ENCODE data around the gene OPN1MW3.

OPN1MW3 gene

GRCh38 chrX:154312116-154312515 lies 54.7 kb downstream of the OPN1MW3 start:
- no peaks in the 10 kb centered on the region for H3K9me3 ChIP-seq (ENCODE audit: control insufficient read depth in 2 of 2, low read length in 2 of 2)
- peaks cover 0 to 4% of the 10 kb centered on the region in 2 donors for H3K27me3 ChIP-seq (ENCODE audit: control insufficient read depth in 1 of 2, insufficient read depth in 2 of 2, low read length in 2 of 2)
- no peak overlapping the region for H3K27ac ChIP-seq (ENCODE audit: low read length)
- H3K36me3 ChIP-seq (ENCODE audit: control insufficient read depth in 2 of 2, insufficient read depth in 2 of 2, low read length in 2 of 2) = no peaks in the 10 kb centered on the region
- H3K4me3 ChIP-seq (ENCODE audit: low read length in 2 of 2) = no peak overlapping the region
- no peaks in the 10 kb centered on the region for H3K4me1 ChIP-seq (ENCODE audit: control insufficient read depth, insufficient read depth, low read length)
- H3K9ac ChIP-seq (ENCODE audit: low read length in 2 of 2) = no peak overlapping the region

- Histone ChIP-seq H3K9ac (ENCODE audit: low read length in 2 of 2) (no peak overlapping the region), H3K4me3 (ENCODE audit: low read length in 2 of 2) (no peak overlapping the region), H3K4me1 (ENCODE audit: control insufficient read depth, insufficient read depth, low read length) (no peaks in the 10 kb centered on the region)
Observed at GRCh38 chrX:154313147-154313546, 55.8 kb downstream of the OPN1MW3 start.

GRCh38 chrX:154315416-154315815 lies 58.0 kb downstream of the OPN1MW3 start:
- no peak overlapping the region for H3K9ac ChIP-seq (ENCODE audit: low read length in 2 of 2)
- H3K4me3 ChIP-seq (ENCODE audit: low read length in 2 of 2) = no peak overlapping the region
- no peaks in the 10 kb centered on the region for H3K4me1 ChIP-seq (ENCODE audit: control insufficient read depth, insufficient read depth, low read length)

More at GRCh38 chrX:154313147-154313546, 55.8 kb downstream of the OPN1MW3 start:
- H3K27me3 ChIP-seq (ENCODE audit: control insufficient read depth in 1 of 2, insufficient read depth in 2 of 2, low read length in 2 of 2) = peaks cover 0 to 7% of the 10 kb centered on the region in 2 donors
- H3K36me3 ChIP-seq (ENCODE audit: control insufficient read depth in 2 of 2, insufficient read depth in 2 of 2, low read length in 2 of 2) = no peaks in the 10 kb centered on the region
- H3K27ac ChIP-seq (ENCODE audit: low read length) = no peak overlapping the region
- H3K9me3 ChIP-seq (ENCODE audit: control insufficient read depth in 2 of 2, low read length in 2 of 2) = no peaks in the 10 kb centered on the region

GRCh38 chrX:154317391-154317995 lies 60.1 kb downstream of the OPN1MW3 start:
- H3K4me3 ChIP-seq (ENCODE audit: low read length in 2 of 2) = no peak overlapping the region
- H3K27ac ChIP-seq (ENCODE audit: low read length) = no peak overlapping the region
- no peaks in the 10 kb centered on the region for H3K9me3 ChIP-seq (ENCODE audit: control insufficient read depth in 2 of 2, low read length in 2 of 2)
- no peak overlapping the region for H3K9ac ChIP-seq (ENCODE audit: low read length in 2 of 2)
- no peaks in the 10 kb centered on the region for H3K4me1 ChIP-seq (ENCODE audit: control insufficient read depth, insufficient read depth, low read length)
- H3K36me3 ChIP-seq (ENCODE audit: control insufficient read depth in 2 of 2, insufficient read depth in 2 of 2, low read length in 2 of 2) = no peaks in the 10 kb centered on the region
- H3K27me3 ChIP-seq (ENCODE audit: control insufficient read depth in 1 of 2, insufficient read depth in 2 of 2, low read length in 2 of 2) = peaks cover 0 to 12% of the 10 kb centered on the region in 2 donors

More at GRCh38 chrX:154315416-154315815, 58.0 kb downstream of the OPN1MW3 start:
- Histone ChIP-seq H3K27ac (ENCODE audit: low read length) (no peak overlapping the region), H3K9me3 (ENCODE audit: control insufficient read depth in 2 of 2, low read length in 2 of 2) (no peaks in the 10 kb centered on the region), H3K27me3 (ENCODE audit: control insufficient read depth in 1 of 2, insufficient read depth in 2 of 2, low read length in 2 of 2) (peaks cover 0 to 5% of the 10 kb centered on the region in 2 donors), H3K36me3 (ENCODE audit: control insufficient read depth in 2 of 2, insufficient read depth in 2 of 2, low read length in 2 of 2) (no peaks in the 10 kb centered on the region)

- H3K27ac ChIP-seq (ENCODE audit: low read length) = no peak overlapping the region
- no peaks in the 10 kb centered on the region for H3K36me3 ChIP-seq (ENCODE audit: control insufficient read depth in 2 of 2, insufficient read depth in 2 of 2, low read length in 2 of 2)
- H3K9ac ChIP-seq (ENCODE audit: low read length in 2 of 2) = no peak overlapping the region
- peaks cover 0 to 14% of the 10 kb centered on the region in 2 donors for H3K27me3 ChIP-seq (ENCODE audit: control insufficient read depth in 1 of 2, insufficient read depth in 2 of 2, low read length in 2 of 2)
- H3K4me3 ChIP-seq (ENCODE audit: low read length in 2 of 2) = no peak overlapping the region
- H3K4me1 ChIP-seq (ENCODE audit: control insufficient read depth, insufficient read depth, low read length) = no peaks in the 10 kb centered on the region
- H3K9me3 ChIP-seq (ENCODE audit: control insufficient read depth in 2 of 2, low read length in 2 of 2) = no peaks in the 10 kb centered on the region
Observed at GRCh38 chrX:154320406-154320805, 63.0 kb downstream of the OPN1MW3 start.
